Measurements from ENCODE around the gene GALNT17. TPM values are rescaled to one million over a fixed set of nuclear protein-coding genes. Genes with fewer than 3 reads are reported as not detected.

Gene GALNT17
- total RNA-seq, 4 donors from 2014 or later = 51.1 to 95.6 (median 69.8) TPM

DNA sequence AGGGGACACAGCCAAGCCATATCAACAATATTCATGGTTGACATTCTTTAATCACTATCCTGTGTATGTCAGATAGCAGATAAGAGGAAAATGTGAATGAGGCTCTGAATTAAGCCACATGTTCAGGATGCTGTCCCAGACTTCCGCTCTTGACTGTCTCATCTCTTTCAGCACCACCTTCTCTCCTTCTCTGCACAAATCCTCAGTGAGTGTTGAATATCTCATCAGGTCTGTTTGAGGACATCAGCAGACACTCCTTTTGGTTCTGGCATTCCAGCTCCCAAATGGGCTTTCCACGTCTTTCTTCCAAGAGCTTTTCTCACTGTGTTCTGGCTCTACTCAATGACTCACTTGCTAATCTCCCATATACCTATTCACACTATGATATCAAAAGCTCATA, 321.7 kb downstream of the GALNT17 start:
- no peaks in the 10 kb centered on the region for H3K36me3 ChIP-seq
- no peaks in the 10 kb centered on the region for H3K27me3 ChIP-seq
- H3K4me1 ChIP-seq = peaks cover 0 to 5% (median 2%) of the 10 kb centered on the region in 4 donors
- TF ChIP-seq POLR2A (IDR thresholded peaks at IDR 0.05; ENCODE audit: low read depth) = no peak
- TF ChIP-seq EP300 (IDR thresholded peaks at IDR 0.05) = no peak
- no peak for TF ChIP-seq POLR2AphosphoS5 (IDR thresholded peaks at IDR 0.05)
- TF ChIP-seq, protein P1, sequence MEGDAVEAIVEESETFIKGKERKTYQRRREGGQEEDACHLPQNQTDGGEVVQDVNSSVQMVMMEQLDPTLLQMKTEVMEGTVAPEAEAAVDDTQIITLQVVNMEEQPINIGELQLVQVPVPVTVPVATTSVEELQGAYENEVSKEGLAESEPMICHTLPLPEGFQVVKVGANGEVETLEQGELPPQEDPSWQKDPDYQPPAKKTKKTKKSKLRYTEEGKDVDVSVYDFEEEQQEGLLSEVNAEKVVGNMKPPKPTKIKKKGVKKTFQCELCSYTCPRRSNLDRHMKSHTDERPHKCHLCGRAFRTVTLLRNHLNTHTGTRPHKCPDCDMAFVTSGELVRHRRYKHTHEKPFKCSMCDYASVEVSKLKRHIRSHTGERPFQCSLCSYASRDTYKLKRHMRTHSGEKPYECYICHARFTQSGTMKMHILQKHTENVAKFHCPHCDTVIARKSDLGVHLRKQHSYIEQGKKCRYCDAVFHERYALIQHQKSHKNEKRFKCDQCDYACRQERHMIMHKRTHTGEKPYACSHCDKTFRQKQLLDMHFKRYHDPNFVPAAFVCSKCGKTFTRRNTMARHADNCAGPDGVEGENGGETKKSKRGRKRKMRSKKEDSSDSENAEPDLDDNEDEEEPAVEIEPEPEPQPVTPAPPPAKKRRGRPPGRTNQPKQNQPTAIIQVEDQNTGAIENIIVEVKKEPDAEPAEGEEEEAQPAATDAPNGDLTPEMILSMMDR (IDR thresholded peaks at IDR 0.05) = no peak
- intact Hi-C loops (cut with DNase I) = no loop called here
- H3K9me3 ChIP-seq = no peaks in the 10 kb centered on the region
- no peak overlapping the region for H3K27ac ChIP-seq (replicated peaks in 1 of 4)
- no peak for DNase-seq (ENCODE audit: extremely low spot score)
- WGBS = 92% methylated on average over 2 of the region's 2 CpGs
- no peak overlapping the region for H3K4me3 ChIP-seq

- no peak overlapping the region for H3K4me3 ChIP-seq
- TF ChIP-seq, protein P1 (IDR thresholded peaks at IDR 0.05) = no peak
- TF ChIP-seq POLR2A (IDR thresholded peaks at IDR 0.05; ENCODE audit: low read depth) = no peak
- TF ChIP-seq EP300 (IDR thresholded peaks at IDR 0.05) = no peak
- no peak for TF ChIP-seq POLR2AphosphoS5 (IDR thresholded peaks at IDR 0.05)
- H3K27ac ChIP-seq (replicated peaks in 1 of 4) = no peak overlapping the region
- DNase-seq (ENCODE audit: extremely low spot score) = no peak
- H3K9me3 ChIP-seq = no peaks in the 10 kb centered on the region
- no peaks in the 10 kb centered on the region for H3K36me3 ChIP-seq
- intact Hi-C loops (cut with DNase I) = no loop called here
- peaks cover 0 to 14% (median 2%) of the 10 kb centered on the region in 4 donors for H3K4me1 ChIP-seq
- H3K27me3 ChIP-seq = no peaks in the 10 kb centered on the region
These were observed 323.0 kb downstream of the GALNT17 start for GRCh38 chr7:71454981-71455380.

- no peak overlapping the region for H3K4me3 ChIP-seq
These were observed 325.1 kb downstream of the GALNT17 start for GRCh38 chr7:71457021-71457420.

DNA sequence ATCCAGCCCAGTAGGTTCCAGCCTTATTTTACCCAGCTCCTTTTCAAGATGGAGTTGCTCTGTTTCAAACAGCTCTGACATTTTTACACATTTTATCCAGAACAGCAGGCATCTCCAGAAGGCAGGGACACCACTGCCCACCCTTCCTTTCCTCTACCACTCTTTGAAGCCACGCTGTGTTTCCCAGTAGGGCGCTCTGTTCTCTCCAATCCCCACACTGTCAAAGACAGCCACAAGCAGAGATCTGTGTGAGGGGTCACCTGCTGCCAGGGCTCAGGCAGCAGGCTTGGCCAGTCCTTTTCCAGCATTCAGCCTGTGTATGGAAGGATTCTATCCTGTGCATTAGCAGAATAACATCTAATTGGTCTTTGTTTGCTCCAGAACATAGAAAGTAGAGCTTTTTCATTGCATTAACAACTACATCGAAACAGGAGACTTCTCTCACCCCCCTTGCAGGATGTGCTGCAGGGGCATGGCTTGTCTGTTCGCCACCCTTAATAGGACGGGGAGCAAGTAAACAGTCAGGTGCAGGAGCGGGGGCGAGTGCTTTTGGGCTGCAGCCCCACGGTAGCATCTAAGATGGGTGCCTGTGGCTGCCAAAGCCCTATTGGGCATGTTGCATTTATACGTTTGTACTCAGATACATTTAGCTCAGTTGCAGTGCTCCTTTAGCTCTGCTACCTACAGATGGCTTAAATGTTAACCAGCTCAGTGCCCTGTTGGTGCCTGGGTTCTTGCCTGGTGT, 326.1 kb downstream of the GALNT17 start:
- H3K36me3 ChIP-seq = no peaks in the 10 kb centered on the region
- no peaks in the 10 kb centered on the region for H3K9me3 ChIP-seq
- peaks cover 0 to 17% (median 2%) of the 10 kb centered on the region in 4 donors for H3K4me1 ChIP-seq
- 56% methylated on average over 9 of the region's 9 CpGs for WGBS
- H3K4me3 ChIP-seq = no peak overlapping the region
- intact Hi-C loops (cut with DNase I) = no loop called here
- no peak for DNase-seq (ENCODE audit: extremely low spot score)
- TF ChIP-seq POLR2AphosphoS5 (IDR thresholded peaks at IDR 0.05) (no peak), EP300 (IDR thresholded peaks at IDR 0.05) (no peak), POLR2A (IDR thresholded peaks at IDR 0.05; ENCODE audit: low read depth) (no peak)
- TF ChIP-seq, protein P1 (IDR thresholded peaks at IDR 0.05) = no peak
- H3K27me3 ChIP-seq = no peaks in the 10 kb centered on the region
- H3K27ac ChIP-seq (replicated peaks in 1 of 4) = no peak overlapping the region

More at GRCh38 chr7:71457021-71457420, 325.1 kb downstream of the GALNT17 start:
- TF ChIP-seq POLR2A (IDR thresholded peaks at IDR 0.05; ENCODE audit: low read depth) (no peak), POLR2AphosphoS5 (IDR thresholded peaks at IDR 0.05) (no peak), EP300 (IDR thresholded peaks at IDR 0.05) (no peak)
- TF ChIP-seq, protein P1 (IDR thresholded peaks at IDR 0.05) = no peak
- no peak for DNase-seq (ENCODE audit: extremely low spot score)
- intact Hi-C loops (cut with DNase I) = no loop called here
- Histone ChIP-seq H3K9me3 (no peaks in the 10 kb centered on the region), H3K27me3 (no peaks in the 10 kb centered on the region), H3K36me3 (no peaks in the 10 kb centered on the region), H3K27ac (replicated peaks in 1 of 4) (no peak overlapping the region), H3K4me1 (peaks cover 0 to 17% (median 2%) of the 10 kb centered on the region in 4 donors)
- WGBS = 68% methylated on average over 4 of the region's 4 CpGs

All from esophagus muscularis mucosa (tissue), 4 donors.